CD4-positive, alpha-beta T cell treated with Interleukin-17A for 4 hours (primary cell): Measurements from ENCODE around the gene THRB.

Experiments used
- DNase-seq: peaks from one replicate; pipeline ENCODE4 v3.0.0-alpha.2; 2020; ENCODE audit warnings: mixed read lengths

THRB gene

GRCh38 chr3:24299806-24300626 is 194.6 kb downstream of the THRB start:
- DNase-seq, result no peak

- DNase-seq, result no peak
These were observed 195.3 kb downstream of the THRB start for GRCh38 chr3:24299246-24299805.

GRCh38 chr3:24296441-24297205 is 198.0 kb downstream of the THRB start:
- DNase-seq, result no peak

GRCh38 chr3:24294150-24294549 is 200.5 kb downstream of the THRB start:
- DNase-seq, result no peak

GRCh38 chr3:24291646-24292045 is 203.0 kb downstream of the THRB start:
- no peak for DNase-seq

- DNase-seq, result no peak
These were observed 204.1 kb downstream of the THRB start for GRCh38 chr3:24290596-24290995.

- DNase-seq, result no peak
These were observed 206.0 kb downstream of the THRB start for GRCh38 chr3:24288496-24289236.

- DNase-seq, result no peak
These were observed 206.7 kb downstream of the THRB start for GRCh38 chr3:24287755-24288450.

GRCh38 chr3:24286405-24286804 is 208.2 kb downstream of the THRB start:
- DNase-seq, result no peak

GRCh38 chr3:24278543-24278942 is 216.1 kb downstream of the THRB start:
- no peak for DNase-seq

- DNase-seq, result no peak
These were observed 221.2 kb downstream of the THRB start for GRCh38 chr3:24273491-24273890.

GRCh38 chr3:24272875-24273274 is 221.8 kb downstream of the THRB start:
- no peak for DNase-seq

- no peak for DNase-seq
These were observed 222.2 kb downstream of the THRB start for GRCh38 chr3:24272408-24272807.

- DNase-seq, result no peak
These were observed 223.4 kb downstream of the THRB start for GRCh38 chr3:24271228-24271627.

GRCh38 chr3:24270744-24271143 is 223.9 kb downstream of the THRB start:
- no peak for DNase-seq

GRCh38 chr3:24270204-24270691 is 224.4 kb downstream of the THRB start:
- no peak for DNase-seq

GRCh38 chr3:24264748-24265158 is 229.9 kb downstream of the THRB start:
- no peak for DNase-seq

- no peak for DNase-seq
These were observed 230.6 kb downstream of the THRB start for GRCh38 chr3:24264011-24264410.

- no peak for DNase-seq
These were observed 231.5 kb downstream of the THRB start for GRCh38 chr3:24263069-24263668.

- no peak for DNase-seq
These were observed 233.1 kb downstream of the THRB start for GRCh38 chr3:24261521-24261920.

GRCh38 chr3:24259901-24260512 is 234.6 kb downstream of the THRB start:
- DNase-seq, result no peak
